Muscle layer of colon (tissue), 2 donors: Measurements from ENCODE around the gene IL24.

Experiments
- H3K27ac ChIP-seq: one replicate; pipeline ENCODE4 v1.7.0; 2013; ENCODE audit warnings: low read depth, mild to moderate bottlenecking, low read length, moderate library complexity
- H3K27me3 ChIP-seq, 2 donors: one replicate each; pipeline ENCODE4 v1.7.0; 2013; ENCODE audit warnings: low read length in 2 of 2, mild to moderate bottlenecking in 2 of 2; ENCODE audit not compliant: insufficient read depth in 2 of 2, control insufficient read depth in 1 of 2
- H3K36me3 ChIP-seq: one replicate; pipeline ENCODE4 v1.7.0; 2013; ENCODE audit warnings: mild to moderate bottlenecking, low read length; ENCODE audit not compliant: insufficient read depth
- H3K4me1 ChIP-seq: one replicate; pipeline ENCODE4 v1.7.0; 2013; ENCODE audit warnings: mild to moderate bottlenecking, low read length; ENCODE audit not compliant: insufficient read depth
- H3K4me3 ChIP-seq, 2 donors: one replicate each; pipeline ENCODE4 v1.7.0; 2013; ENCODE audit warnings: low read length in 2 of 2, low read depth in 1 of 2, mild to moderate bottlenecking in 1 of 2, moderate library complexity in 1 of 2
- H3K9ac ChIP-seq: one replicate; pipeline ENCODE4 v1.7.0; 2013; ENCODE audit warnings: low read length
- H3K9me3 ChIP-seq: one replicate; pipeline ENCODE4 v1.7.0; 2013; ENCODE audit warnings: mild to moderate bottlenecking, low read length
- donor health status: abdominal sarcoma.
- donor health status: Adenocarcinoma of cecum.

Gene IL24

GRCh38 chr1:206949208-206949607 is 52.0 kb downstream of the IL24 start:
- Histone ChIP-seq H3K9me3 (no peaks in the 10 kb centered on the region), H3K4me3 (no peak overlapping the region), H3K27ac (no peak overlapping the region), H3K36me3 (no peaks in the 10 kb centered on the region), H3K9ac (no peak overlapping the region), H3K4me1 (no peaks in the 10 kb centered on the region), H3K27me3 (no peaks in the 10 kb centered on the region)

GRCh38 chr1:206949641-206950040 is 52.4 kb downstream of the IL24 start:
- Histone ChIP-seq H3K27me3 (no peaks in the 10 kb centered on the region), H3K27ac (no peak overlapping the region), H3K4me1 (no peaks in the 10 kb centered on the region)

DNA sequence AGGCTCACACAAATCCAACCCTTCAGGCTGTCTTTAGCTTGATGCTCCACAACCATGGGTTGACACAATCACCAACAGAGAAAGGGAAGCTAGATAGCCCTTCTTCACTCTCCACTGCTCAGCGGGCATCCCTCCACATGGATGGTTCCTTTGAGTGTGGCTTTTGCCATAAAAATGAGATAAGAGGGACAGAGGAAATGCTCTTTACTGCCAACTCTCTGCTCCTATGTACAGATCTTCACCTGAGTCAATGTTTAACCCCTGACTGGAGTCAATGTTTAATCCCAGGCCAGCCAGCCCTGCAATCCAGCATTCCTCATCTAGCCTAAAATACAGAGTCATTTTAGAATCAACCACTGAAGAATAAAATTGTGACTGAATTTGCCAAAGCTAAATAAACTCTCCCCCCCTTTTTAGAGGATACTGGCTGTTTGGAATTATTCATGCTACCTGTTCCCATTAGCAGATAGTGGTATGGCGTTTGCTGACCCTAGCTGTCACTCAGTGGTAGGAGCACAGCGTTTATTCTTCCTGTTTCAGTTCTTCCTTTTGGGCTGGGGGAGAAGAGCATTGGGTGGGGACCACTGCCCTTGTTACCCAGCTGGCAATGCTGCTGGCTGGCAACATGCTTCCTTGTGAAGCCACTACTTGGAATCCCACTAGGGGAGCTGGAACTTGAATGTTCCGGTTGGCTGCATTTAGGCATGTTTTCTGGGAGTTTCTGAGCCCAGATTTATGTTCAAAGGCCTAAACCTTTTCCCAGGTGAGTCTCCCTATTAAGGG is 54.3 kb downstream of the IL24 start:
- Histone ChIP-seq H3K27ac (no peak overlapping the region), H3K36me3 (no peaks in the 10 kb centered on the region), H3K9ac (no peak overlapping the region), H3K4me1 (no peaks in the 10 kb centered on the region), H3K4me3 (no peak overlapping the region), H3K9me3 (no peaks in the 10 kb centered on the region), H3K27me3 (no peaks in the 10 kb centered on the region)

More at GRCh38 chr1:206949641-206950040, 52.4 kb downstream of the IL24 start:
- H3K9ac ChIP-seq, result no peak overlapping the region
- H3K4me3 ChIP-seq, result no peak overlapping the region
- no peaks in the 10 kb centered on the region for H3K9me3 ChIP-seq
- H3K36me3 ChIP-seq, result no peaks in the 10 kb centered on the region

DNA sequence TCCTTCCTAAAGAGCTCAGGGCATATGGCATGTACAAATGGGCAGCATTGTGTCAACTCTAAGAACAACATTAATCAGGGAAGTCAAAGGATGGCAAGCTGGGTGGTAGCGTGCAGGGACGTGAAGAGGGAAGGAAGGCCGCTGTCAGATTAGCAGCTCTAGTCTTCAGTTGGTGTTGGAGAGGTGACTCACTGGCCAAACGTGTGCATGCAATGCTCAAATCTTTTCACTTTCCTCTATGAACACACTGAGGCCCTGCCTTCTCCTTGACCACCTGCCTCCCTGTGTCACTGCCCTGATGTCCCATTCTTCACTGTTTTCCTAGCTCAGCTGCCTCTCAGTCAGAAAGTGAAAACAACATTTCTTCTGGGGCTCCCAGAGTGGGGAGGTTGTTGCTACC is 54.9 kb downstream of the IL24 start:
- H3K27ac ChIP-seq, result no peak overlapping the region
- no peaks in the 10 kb centered on the region for H3K36me3 ChIP-seq
- no peaks in the 10 kb centered on the region for H3K9me3 ChIP-seq
- H3K4me3 ChIP-seq, result no peak overlapping the region
- H3K9ac ChIP-seq, result no peak overlapping the region
- no peaks in the 10 kb centered on the region for H3K4me1 ChIP-seq
- no peaks in the 10 kb centered on the region for H3K27me3 ChIP-seq

GRCh38 chr1:206953126-206953525 is 55.9 kb downstream of the IL24 start:
- H3K4me3 ChIP-seq, result no peak overlapping the region
- no peaks in the 10 kb centered on the region for H3K9me3 ChIP-seq
- no peak overlapping the region for H3K27ac ChIP-seq
- no peaks in the 10 kb centered on the region for H3K27me3 ChIP-seq
- no peak overlapping the region for H3K9ac ChIP-seq
- no peaks in the 10 kb centered on the region for H3K4me1 ChIP-seq
- H3K36me3 ChIP-seq, result no peaks in the 10 kb centered on the region

- H3K4me3 ChIP-seq, result no peak overlapping the region
- no peaks in the 10 kb centered on the region for H3K27me3 ChIP-seq
- H3K27ac ChIP-seq, result no peak overlapping the region
- H3K9me3 ChIP-seq, result no peaks in the 10 kb centered on the region
- H3K9ac ChIP-seq, result no peak overlapping the region
- no peaks in the 10 kb centered on the region for H3K36me3 ChIP-seq
- no peaks in the 10 kb centered on the region for H3K4me1 ChIP-seq
These were observed 56.4 kb downstream of the IL24 start for GRCh38 chr1:206953626-206954025.
